DMS53 treated with DMSO at 0.1 percent for 48 hours (cell line): ENCODE data around the gene PRRX2.
"Not testable (repeated sequence)": the region's sequence is repeated elsewhere in the genome, so short reads cannot be mapped to it uniquely, and the experiment has no call there.

Source experiments
- DNase-seq: peaks from one replicate; lab custom pipeline; 2025; ENCODE audit not compliant: unreplicated experiment; lab: John Stamatoyannopoulos, UW

Gene PRRX2

GRCh38 chr9:129636343-129636742 lies 29.1 kb upstream of the PRRX2 start:
- not testable (repeated sequence) for DNase-seq

- DNase-seq, result no peak
Measured at GRCh38 chr9:129637102-129637501, 28.3 kb upstream of the PRRX2 start.

- DNase-seq, result no peak
Measured at GRCh38 chr9:129637673-129638439, 27.6 kb upstream of the PRRX2 start.

GRCh38 chr9:129639034-129639630 lies 26.3 kb upstream of the PRRX2 start:
- DNase-seq, result no peak

DNA sequence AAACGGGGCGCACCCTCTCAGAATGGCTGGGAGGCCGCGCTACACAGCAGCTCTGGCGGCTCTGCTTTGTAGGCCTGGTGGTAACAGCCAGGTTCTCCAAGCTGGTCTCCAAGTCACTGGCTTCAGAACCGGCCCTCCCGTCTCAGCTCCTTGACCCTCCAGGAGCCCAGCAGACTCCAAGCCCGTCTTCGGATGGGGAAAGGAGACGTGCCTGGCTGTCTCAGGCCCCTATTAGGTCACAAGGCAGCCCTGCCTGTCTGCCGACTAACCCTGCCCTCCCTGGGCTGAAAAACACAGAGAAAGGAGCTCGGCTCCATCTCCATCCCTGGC lies 25.7 kb upstream of the PRRX2 start:
- no peak for DNase-seq

GRCh38 chr9:129640086-129640870 lies 25.2 kb upstream of the PRRX2 start:
- no peak for DNase-seq

DNA sequence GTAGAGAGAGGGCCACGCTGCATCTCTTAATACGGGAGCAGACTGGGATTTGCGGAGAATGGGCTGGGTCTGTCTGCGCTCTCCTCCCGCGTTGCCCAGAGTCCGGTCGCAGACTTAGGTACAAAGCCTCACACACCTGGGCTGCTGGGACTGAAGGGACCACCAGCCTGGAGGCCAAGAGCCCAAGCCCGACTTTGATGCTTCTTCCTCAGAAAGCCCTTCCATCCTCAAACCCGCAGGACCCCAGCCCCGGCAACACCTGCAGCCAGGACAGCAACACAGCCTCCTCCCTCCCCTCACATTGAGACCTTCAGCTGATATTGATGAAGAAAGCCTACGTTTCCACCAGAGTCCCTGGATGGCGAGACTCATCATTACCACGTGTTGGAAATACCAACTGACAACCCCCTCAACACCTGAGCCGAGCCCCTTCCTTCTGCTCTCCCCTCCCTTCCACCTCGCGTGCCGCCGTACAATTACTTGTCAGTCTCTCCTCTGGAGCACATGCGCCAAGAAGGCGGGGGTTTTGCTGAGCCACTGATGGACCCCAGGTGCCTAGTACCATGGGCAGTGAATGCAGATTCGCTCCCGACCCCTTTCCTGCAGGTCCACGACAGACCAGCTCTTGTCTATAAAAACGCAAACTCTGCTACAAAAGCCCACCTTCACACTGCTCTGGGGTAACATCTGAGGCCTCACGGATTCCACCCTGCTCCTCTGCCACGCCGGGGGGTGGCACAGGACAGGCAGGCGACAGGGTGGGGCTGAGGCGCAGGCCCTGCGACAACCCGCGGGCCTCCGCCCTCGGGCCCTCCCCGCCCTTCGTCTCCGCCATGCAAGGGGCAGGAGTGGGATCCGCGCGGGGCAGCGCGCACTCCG lies 24.3 kb upstream of the PRRX2 start:
- no peak for DNase-seq

- DNase-seq, result peak; percentile 92
Measured at GRCh38 chr9:129641750-129642585, 23.5 kb upstream of the PRRX2 start, which contains the start of gene ASB6. ASB6 (minus strand) TSS chr9:129642151; CDS start chr9:129641999, 152 bp downstream.

DNA sequence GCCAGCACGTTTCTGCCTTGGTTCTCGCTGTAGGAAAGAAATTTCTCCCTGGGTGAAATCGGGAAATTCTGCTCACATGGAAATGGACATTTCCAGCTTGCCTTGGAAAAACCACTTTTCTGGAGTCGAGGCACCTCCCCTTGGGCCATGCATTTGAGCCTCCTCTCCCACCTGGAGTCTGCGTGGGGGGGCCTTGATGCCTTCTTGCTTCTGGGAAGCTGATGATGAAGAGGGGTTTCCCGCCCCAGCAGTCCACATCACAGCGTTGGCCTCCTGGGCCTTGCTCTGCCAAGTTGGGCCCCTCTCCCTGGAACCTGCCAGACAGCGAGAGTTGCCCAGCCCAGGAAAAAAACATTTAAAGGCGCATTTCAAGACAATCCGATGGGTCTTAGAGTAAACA lies 21.7 kb upstream of the PRRX2 start:
- DNase-seq, result no peak

GRCh38 chr9:129644365-129644764 lies 21.1 kb upstream of the PRRX2 start:
- DNase-seq, result no peak

- DNase-seq, result no peak
Measured at GRCh38 chr9:129644902-129645301, 20.5 kb upstream of the PRRX2 start.

GRCh38 chr9:129646252-129646651 lies 19.2 kb upstream of the PRRX2 start:
- DNase-seq, result no peak

GRCh38 chr9:129646654-129647053 lies 18.8 kb upstream of the PRRX2 start:
- no peak for DNase-seq

- no peak for DNase-seq
Measured at GRCh38 chr9:129647635-129648034, 17.8 kb upstream of the PRRX2 start.

DNA sequence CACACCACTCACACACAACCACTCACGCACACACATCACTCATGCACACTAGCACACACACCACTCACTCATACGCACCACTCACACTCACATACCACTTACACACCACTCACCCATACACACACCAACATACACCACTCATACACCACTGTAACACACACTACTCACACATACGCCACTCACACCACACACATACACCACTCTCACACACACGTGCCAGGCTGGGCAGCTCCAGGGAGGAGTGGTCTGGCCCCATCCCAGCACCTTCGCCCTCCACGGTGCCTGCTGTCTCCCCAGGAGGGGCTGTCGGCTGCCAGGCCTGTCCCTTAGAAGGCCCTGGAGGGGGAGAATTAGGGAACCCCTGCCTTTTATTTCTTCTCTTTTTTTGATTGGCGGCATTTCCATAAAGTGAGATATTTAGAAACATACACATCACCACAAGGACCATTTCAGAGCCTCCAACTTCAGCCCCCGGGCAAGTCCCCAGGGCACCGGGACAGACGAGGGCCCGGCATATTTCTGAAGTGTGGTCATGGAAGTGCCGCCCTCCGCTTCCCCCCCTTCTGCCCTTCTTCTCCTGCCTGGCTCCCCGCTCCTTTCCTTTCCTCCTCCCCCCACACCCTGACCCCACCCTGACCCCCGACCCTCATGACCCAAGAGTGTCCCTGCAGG lies 17.2 kb upstream of the PRRX2 start:
- DNase-seq, result no peak

DNA sequence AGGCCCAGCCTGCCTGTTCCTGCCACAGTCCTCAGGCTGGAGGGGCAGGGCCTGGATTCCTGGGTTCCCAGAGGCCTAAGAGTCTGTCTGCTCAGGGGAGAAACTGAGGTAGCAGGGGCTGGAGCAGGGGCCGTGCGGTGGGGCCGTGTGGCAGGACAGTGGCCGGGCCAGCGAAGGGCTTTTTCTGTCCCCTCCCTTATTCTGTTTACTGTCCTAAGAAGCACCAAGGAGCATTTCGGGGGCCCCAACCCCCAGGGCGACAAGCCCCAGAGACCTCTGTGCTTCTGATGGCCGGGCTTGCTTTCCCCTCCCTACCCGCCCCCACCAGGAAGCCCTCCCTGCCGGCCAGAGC lies 16.7 kb upstream of the PRRX2 start:
- no peak for DNase-seq

GRCh38 chr9:129649726-129650679 lies 15.4 kb upstream of the PRRX2 start:
- DNase-seq, result no peak

DNA sequence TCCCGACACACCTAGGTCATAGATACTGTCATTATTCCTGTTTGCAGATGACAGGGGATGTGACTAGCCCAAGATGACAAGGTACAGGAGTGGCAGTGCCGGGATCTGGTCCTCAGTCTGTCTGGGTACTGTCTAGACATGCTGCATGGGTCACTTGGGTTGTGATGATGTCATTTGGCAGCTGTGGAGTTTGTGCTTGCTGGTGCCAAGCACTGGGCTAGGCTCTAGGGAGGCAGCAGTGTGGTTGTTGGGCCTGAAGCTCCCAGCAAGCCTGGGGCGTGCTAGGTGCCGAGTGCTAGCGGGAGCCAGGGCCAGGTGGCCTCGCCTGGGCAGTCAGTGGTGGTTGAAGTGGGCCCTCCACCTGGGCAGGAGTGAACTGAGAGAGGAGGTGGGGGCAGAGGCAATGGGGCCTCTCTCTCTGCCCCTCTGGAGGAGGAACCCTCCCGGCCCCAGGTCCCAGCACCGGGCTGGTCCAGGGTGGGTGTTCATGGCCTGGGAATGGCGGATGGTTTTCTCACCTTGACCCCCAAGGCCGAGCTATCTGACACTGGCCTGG lies 14.7 kb upstream of the PRRX2 start:
- DNase-seq, result no peak
